SK-N-SH treated with all-trans-retinoic acid at 6 μM for 48 hours (cell line): ENCODE data around the gene CARM1.

Source experiments
- OSR1 ChIP-seq: fragments of 250-450 bp; sonication (Bioruptor Pico); IDR thresholded peaks from 2 replicates; pipeline ENCODE4 v1.8.0; 2022; ENCODE audit warnings: moderate library complexity, mild to moderate bottlenecking, inconsistent platforms
- RARB ChIP-seq: fragments of 250-450 bp; sonication (Bioruptor Pico); IDR thresholded peaks from 2 replicates; pipeline ENCODE4 v1.8.0; 2021; ENCODE audit warnings: mild to moderate bottlenecking, moderate library complexity
- TCF4 ChIP-seq: fragments of 250-450 bp; sonication (Bioruptor Pico); IDR thresholded peaks from 2 replicates; pipeline ENCODE4 v1.8.0; 2021; ENCODE audit warnings: mild to moderate bottlenecking, moderate library complexity, borderline replicate concordance
- ZFP3 ChIP-seq: fragments of 250-450 bp; sonication (Bioruptor Pico); IDR thresholded peaks from 2 replicates; pipeline ENCODE4 v1.5.0; 2020; ENCODE audit warnings: mild to moderate bottlenecking, moderate library complexity
- ZFP30 ChIP-seq: fragments of 450-650 bp; formaldehyde crosslinking; IDR thresholded peaks from 2 replicates; pipeline ENCODE4 v1.5.0; 2022; ENCODE audit warnings: mild to moderate bottlenecking, moderate library complexity

- no peak for TF ChIP-seq ZFP3 (CRISPR knock-in tag)
- TF ChIP-seq ZFP30 (CRISPR knock-in tag), result no peak
- no peak for TF ChIP-seq RARB (CRISPR knock-in tag)
- TF ChIP-seq OSR1 (CRISPR knock-in tag), result no peak
- no peak for TF ChIP-seq TCF4 (CRISPR knock-in tag)
These were observed 10.2 kb upstream of the CARM1 start for GRCh38 chr19:10861103-10861651.
